GM12878 (cell line): ENCODE data around the gene RBM6.

ENCODE experiments used
- CEBPB ChIP-seq, 2 experiments: fragments of 150-350 bp in 1 of 2; IDR thresholded peaks; 2 replicates each; pipeline ENCODE4 v1.6.1; 2012 to 2014; ENCODE audit warnings: low read depth in 2 of 2, low read length in 2 of 2, borderline replicate concordance in 1 of 2, inconsistent platforms in 1 of 2
- CHD2 ChIP-seq: IDR thresholded peaks from 2 replicates; pipeline ENCODE4 v1.6.1; 2011; ENCODE audit warnings: low read depth, low read length, improper control_type of control experiment, borderline replicate concordance
- CREB1 ChIP-seq: IDR thresholded peaks from 2 replicates; pipeline ENCODE4 v1.6.1; 2012; ENCODE audit warnings: low read depth, mild to moderate bottlenecking, inconsistent platforms
- CREM ChIP-seq: IDR thresholded peaks from 2 replicates; pipeline ENCODE4 v1.6.1; 2014; ENCODE audit warnings: antibody characterized with exemption, low read depth
- CTCF ChIP-seq, 3 experiments: IDR thresholded peaks in 2 of 3; conservative IDR thresholded peaks in 1 of 3; 2 replicates each; pipeline ENCODE4 v1.5.1; 2011; ENCODE audit warnings: low read depth in 3 of 3, low read length in 3 of 3, mild to moderate bottlenecking in 3 of 3, control low read depth in 2 of 3, moderate library complexity in 2 of 3, inconsistent platforms in 1 of 3, mixed read lengths in 1 of 3; ENCODE audit not compliant: control insufficient read depth in 2 of 3, insufficient read depth in 1 of 3; ENCODE audit errors: extremely low read depth in 1 of 3
- MEF2A ChIP-seq: IDR thresholded peaks from 2 replicates; pipeline ENCODE4 v1.6.1; 2011; ENCODE audit warnings: low read depth, mild to moderate bottlenecking, low read length, moderate library complexity; ENCODE audit not compliant: insufficient read depth
- MYC ChIP-seq: IDR thresholded peaks from 2 replicates; pipeline ENCODE4 v1.6.1; 2011; ENCODE audit warnings: mild to moderate bottlenecking, low read length, moderate library complexity, inconsistent platforms; ENCODE audit not compliant: insufficient read depth, insufficient replicate concordance, insufficient read length, severe bottlenecking
- POLR2A ChIP-seq: IDR thresholded peaks from 2 replicates; pipeline ENCODE4 v1.6.1; 2011; ENCODE audit warnings: low read depth, mild to moderate bottlenecking, low read length
- POLR2AphosphoS5 ChIP-seq: IDR thresholded peaks from 2 replicates; pipeline ENCODE4 v1.6.1; 2011; ENCODE audit warnings: mild to moderate bottlenecking, low read length, inconsistent platforms
- USF2 ChIP-seq: IDR thresholded peaks from 2 replicates; pipeline ENCODE4 v1.6.1; 2011; ENCODE audit warnings: low read depth, low read length, improper control_type of control experiment, borderline replicate concordance
- TF ChIP-seq, protein P1 (sequence below): fragments of 450-650 bp; IDR thresholded peaks from 2 replicates; pipeline ENCODE4 v1.6.1; 2017; ENCODE audit warnings: mild to moderate bottlenecking, low read depth, inconsistent platforms; ENCODE audit not compliant: poor library complexity, severe bottlenecking
- TF ChIP-seq, protein P2 (sequence below): fragments of 450-650 bp; IDR thresholded peaks from 2 replicates; pipeline ENCODE4 v1.6.1; 2017; ENCODE audit warnings: antibody characterized with exemption, mild to moderate bottlenecking, moderate library complexity
- TF ChIP-seq, protein P3 (sequence below): fragments of 450-650 bp; conservative IDR thresholded peaks from 2 replicates; pipeline ENCODE4 v1.6.1; 2017; ENCODE audit warnings: mild to moderate bottlenecking, moderate library complexity

DNA sequence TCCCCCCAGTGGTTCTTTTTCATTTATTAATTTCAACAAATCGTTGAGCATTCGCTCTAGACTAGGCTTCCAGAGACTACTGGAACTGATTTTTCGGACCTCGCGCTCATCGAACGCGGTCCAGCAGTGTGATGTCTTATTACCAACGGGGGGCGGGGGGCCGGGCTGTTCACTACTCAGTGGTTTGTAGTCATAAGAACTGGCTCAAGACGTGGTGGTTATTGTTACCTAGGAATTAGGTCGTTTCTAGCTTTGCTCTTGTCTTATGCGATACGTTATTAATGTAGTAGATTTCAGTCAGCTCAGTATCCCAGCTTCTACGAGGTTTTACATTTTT is 149.6 kb downstream of the RBM6 start:
- TF ChIP-seq USF2: no peak
- no peak for TF ChIP-seq POLR2A
- TF ChIP-seq CREB1: no peak
- TF ChIP-seq CTCF (IDR thresholded peaks at IDR 0.05 in 2 of 3, conservative IDR thresholded peaks at IDR 0.05 in 1 of 3; ENCODE audit: control insufficient read depth in 2 of 3, extremely low read depth in 1 of 3, insufficient read depth in 1 of 3, low read depth in 3 of 3, low read length in 3 of 3): no peak
- no peak for TF ChIP-seq MEF2A
- no peak for TF ChIP-seq CHD2
- TF ChIP-seq, protein P1, sequence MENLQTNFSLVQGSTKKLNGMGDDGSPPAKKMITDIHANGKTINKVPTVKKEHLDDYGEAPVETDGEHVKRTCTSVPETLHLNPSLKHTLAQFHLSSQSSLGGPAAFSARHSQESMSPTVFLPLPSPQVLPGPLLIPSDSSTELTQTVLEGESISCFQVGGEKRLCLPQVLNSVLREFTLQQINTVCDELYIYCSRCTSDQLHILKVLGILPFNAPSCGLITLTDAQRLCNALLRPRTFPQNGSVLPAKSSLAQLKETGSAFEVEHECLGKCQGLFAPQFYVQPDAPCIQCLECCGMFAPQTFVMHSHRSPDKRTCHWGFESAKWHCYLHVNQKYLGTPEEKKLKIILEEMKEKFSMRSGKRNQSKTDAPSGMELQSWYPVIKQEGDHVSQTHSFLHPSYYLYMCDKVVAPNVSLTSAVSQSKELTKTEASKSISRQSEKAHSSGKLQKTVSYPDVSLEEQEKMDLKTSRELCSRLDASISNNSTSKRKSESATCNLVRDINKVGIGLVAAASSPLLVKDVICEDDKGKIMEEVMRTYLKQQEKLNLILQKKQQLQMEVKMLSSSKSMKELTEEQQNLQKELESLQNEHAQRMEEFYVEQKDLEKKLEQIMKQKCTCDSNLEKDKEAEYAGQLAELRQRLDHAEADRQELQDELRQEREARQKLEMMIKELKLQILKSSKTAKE: no peak
- no peak for TF ChIP-seq CEBPB (IDR thresholded peaks at IDR 0.05; ENCODE audit: borderline replicate concordance in 1 of 2, low read depth in 2 of 2, low read length in 2 of 2)
- TF ChIP-seq, protein P2, sequence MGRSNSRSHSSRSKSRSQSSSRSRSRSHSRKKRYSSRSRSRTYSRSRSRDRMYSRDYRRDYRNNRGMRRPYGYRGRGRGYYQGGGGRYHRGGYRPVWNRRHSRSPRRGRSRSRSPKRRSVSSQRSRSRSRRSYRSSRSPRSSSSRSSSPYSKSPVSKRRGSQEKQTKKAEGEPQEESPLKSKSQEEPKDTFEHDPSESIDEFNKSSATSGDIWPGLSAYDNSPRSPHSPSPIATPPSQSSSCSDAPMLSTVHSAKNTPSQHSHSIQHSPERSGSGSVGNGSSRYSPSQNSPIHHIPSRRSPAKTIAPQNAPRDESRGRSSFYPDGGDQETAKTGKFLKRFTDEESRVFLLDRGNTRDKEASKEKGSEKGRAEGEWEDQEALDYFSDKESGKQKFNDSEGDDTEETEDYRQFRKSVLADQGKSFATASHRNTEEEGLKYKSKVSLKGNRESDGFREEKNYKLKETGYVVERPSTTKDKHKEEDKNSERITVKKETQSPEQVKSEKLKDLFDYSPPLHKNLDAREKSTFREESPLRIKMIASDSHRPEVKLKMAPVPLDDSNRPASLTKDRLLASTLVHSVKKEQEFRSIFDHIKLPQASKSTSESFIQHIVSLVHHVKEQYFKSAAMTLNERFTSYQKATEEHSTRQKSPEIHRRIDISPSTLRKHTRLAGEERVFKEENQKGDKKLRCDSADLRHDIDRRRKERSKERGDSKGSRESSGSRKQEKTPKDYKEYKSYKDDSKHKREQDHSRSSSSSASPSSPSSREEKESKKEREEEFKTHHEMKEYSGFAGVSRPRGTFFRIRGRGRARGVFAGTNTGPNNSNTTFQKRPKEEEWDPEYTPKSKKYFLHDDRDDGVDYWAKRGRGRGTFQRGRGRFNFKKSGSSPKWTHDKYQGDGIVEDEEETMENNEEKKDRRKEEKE: no peak
- TF ChIP-seq, protein P3, sequence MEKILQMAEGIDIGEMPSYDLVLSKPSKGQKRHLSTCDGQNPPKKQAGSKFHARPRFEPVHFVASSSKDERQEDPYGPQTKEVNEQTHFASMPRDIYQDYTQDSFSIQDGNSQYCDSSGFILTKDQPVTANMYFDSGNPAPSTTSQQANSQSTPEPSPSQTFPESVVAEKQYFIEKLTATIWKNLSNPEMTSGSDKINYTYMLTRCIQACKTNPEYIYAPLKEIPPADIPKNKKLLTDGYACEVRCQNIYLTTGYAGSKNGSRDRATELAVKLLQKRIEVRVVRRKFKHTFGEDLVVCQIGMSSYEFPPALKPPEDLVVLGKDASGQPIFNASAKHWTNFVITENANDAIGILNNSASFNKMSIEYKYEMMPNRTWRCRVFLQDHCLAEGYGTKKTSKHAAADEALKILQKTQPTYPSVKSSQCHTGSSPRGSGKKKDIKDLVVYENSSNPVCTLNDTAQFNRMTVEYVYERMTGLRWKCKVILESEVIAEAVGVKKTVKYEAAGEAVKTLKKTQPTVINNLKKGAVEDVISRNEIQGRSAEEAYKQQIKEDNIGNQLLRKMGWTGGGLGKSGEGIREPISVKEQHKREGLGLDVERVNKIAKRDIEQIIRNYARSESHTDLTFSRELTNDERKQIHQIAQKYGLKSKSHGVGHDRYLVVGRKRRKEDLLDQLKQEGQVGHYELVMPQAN: no peak
- TF ChIP-seq MYC: no peak
- TF ChIP-seq POLR2AphosphoS5: no peak
- TF ChIP-seq CREM: no peak
